ENCODE data around the gene ENTREP3.

GRCh38 chr1:155208541-155209311 is 46.6 kb downstream of the ENTREP3 start, which contains the start of gene MTX1:
- TF ChIP-seq CTCF (IDR thresholded peaks at IDR 0.05; ENCODE audit: insufficient read depth, low read depth, low read length) = no peak
- no peak for TF ChIP-seq EZH2 (IDR thresholded peaks at IDR 0.05; ENCODE audit: insufficient read depth, low read length)

Measured in astrocyte (in vitro differentiated cells and primary cell).